BLaER1 (cell line): Measurements from ENCODE around the gene HVCN1.

Experiments
- H3K27ac ChIP-seq: shearing (Covaris generic); formaldehyde crosslinking; 2 replicates; pipeline ENCODE4 v1.8.1; 2022
- H3K27me3 ChIP-seq: shearing (Covaris generic); formaldehyde crosslinking; 2 replicates; pipeline ENCODE4 v1.8.1; 2022
- H3K36me3 ChIP-seq: shearing (Covaris generic); formaldehyde crosslinking; 2 replicates; pipeline ENCODE4 v1.8.1; 2022
- H3K4me1 ChIP-seq: shearing (Covaris generic); formaldehyde crosslinking; 2 replicates; pipeline ENCODE4 v1.8.1; 2022
- H3K4me2 ChIP-seq: shearing (Covaris generic); formaldehyde crosslinking; 2 replicates; pipeline ENCODE4 v1.8.1; 2022
- H3K4me3 ChIP-seq: shearing (Covaris generic); formaldehyde crosslinking; 2 replicates; pipeline ENCODE4 v1.8.1; 2022
- H3K9ac ChIP-seq: shearing (Covaris generic); formaldehyde crosslinking; 2 replicates; pipeline ENCODE4 v1.8.1; 2022
- H3K9me3 ChIP-seq: shearing (Covaris generic); formaldehyde crosslinking; 2 replicates; pipeline ENCODE4 v1.8.1; 2022
- H4K20me1 ChIP-seq: shearing (Covaris generic); formaldehyde crosslinking; 2 replicates; pipeline ENCODE4 v1.8.1; 2022
- Cebpa-rat ChIP-seq: shearing (Covaris generic); IDR thresholded peaks from 2 replicates; pipeline ENCODE4 v1.8.1; 2022

HVCN1 gene

GRCh38 chr12:110702081-110702480 is 13.2 kb upstream of the HVCN1 start:
- H4K20me1 ChIP-seq, result no peaks in the 10 kb centered on the region
- H3K27ac ChIP-seq, result no peak overlapping the region
- H3K4me3 ChIP-seq, result no peak overlapping the region
- peaks cover 23% of the 10 kb centered on the region for H3K4me1 ChIP-seq
- no peak for TF ChIP-seq Cebpa-rat
- no peak overlapping the region for H3K4me2 ChIP-seq
- no peaks in the 10 kb centered on the region for H3K36me3 ChIP-seq
- no peak overlapping the region for H3K9ac ChIP-seq
- no peaks in the 10 kb centered on the region for H3K27me3 ChIP-seq
- no peaks in the 10 kb centered on the region for H3K9me3 ChIP-seq

GRCh38 chr12:110699591-110700445 is 10.9 kb upstream of the HVCN1 start:
- H3K27me3 ChIP-seq, result no peaks in the 10 kb centered on the region
- no peak overlapping the region for H3K9ac ChIP-seq
- no peak for TF ChIP-seq Cebpa-rat
- H4K20me1 ChIP-seq, result no peaks in the 10 kb centered on the region
- no peak overlapping the region for H3K4me2 ChIP-seq
- no peak overlapping the region for H3K4me3 ChIP-seq
- peaks cover 25% of the 10 kb centered on the region for H3K4me1 ChIP-seq
- no peaks in the 10 kb centered on the region for H3K36me3 ChIP-seq
- H3K27ac ChIP-seq, result no peak overlapping the region
- no peaks in the 10 kb centered on the region for H3K9me3 ChIP-seq

GRCh38 chr12:110698171-110698902 is 9.4 kb upstream of the HVCN1 start:
- no peaks in the 10 kb centered on the region for H3K36me3 ChIP-seq
- H3K9ac ChIP-seq, result no peak overlapping the region
- peak overlapping the region; percentile 56 for H3K4me2 ChIP-seq
- H3K27me3 ChIP-seq, result no peaks in the 10 kb centered on the region
- no peaks in the 10 kb centered on the region for H4K20me1 ChIP-seq
- TF ChIP-seq Cebpa-rat, result no peak
- no peaks in the 10 kb centered on the region for H3K9me3 ChIP-seq
- peak overlapping the region; percentile 63 for H3K27ac ChIP-seq
- no peak overlapping the region for H3K4me3 ChIP-seq
- H3K4me1 ChIP-seq, result peaks cover 39% of the 10 kb centered on the region

GRCh38 chr12:110697236-110697635 is 8.3 kb upstream of the HVCN1 start:
- Histone ChIP-seq H3K27ac (no peak overlapping the region), H3K9ac (no peak overlapping the region), H3K4me3 (no peak overlapping the region), H3K27me3 (no peaks in the 10 kb centered on the region), H3K4me1 (peaks cover 50% of the 10 kb centered on the region), H3K4me2 (no peak overlapping the region), H3K36me3 (no peaks in the 10 kb centered on the region), H4K20me1 (no peaks in the 10 kb centered on the region), H3K9me3 (no peaks in the 10 kb centered on the region)
- TF ChIP-seq Cebpa-rat, result no peak

GRCh38 chr12:110696283-110696682 is 7.4 kb upstream of the HVCN1 start:
- no peak overlapping the region for H3K4me3 ChIP-seq
- no peak overlapping the region for H3K4me2 ChIP-seq
- no peaks in the 10 kb centered on the region for H4K20me1 ChIP-seq
- H3K27ac ChIP-seq, result no peak overlapping the region
- H3K4me1 ChIP-seq, result peaks cover 60% of the 10 kb centered on the region
- H3K9me3 ChIP-seq, result no peaks in the 10 kb centered on the region
- no peaks in the 10 kb centered on the region for H3K36me3 ChIP-seq
- no peaks in the 10 kb centered on the region for H3K27me3 ChIP-seq
- no peak for TF ChIP-seq Cebpa-rat
- H3K9ac ChIP-seq, result no peak overlapping the region

GRCh38 chr12:110694330-110694901 is 5.5 kb upstream of the HVCN1 start:
- no peaks in the 10 kb centered on the region for H3K36me3 ChIP-seq
- peak overlapping the region; percentile 82 for H3K27ac ChIP-seq
- no peaks in the 10 kb centered on the region for H3K27me3 ChIP-seq
- no peaks in the 10 kb centered on the region for H3K9me3 ChIP-seq
- H4K20me1 ChIP-seq, result no peaks in the 10 kb centered on the region
- no peak for TF ChIP-seq Cebpa-rat
- H3K4me1 ChIP-seq, result peaks cover 74% of the 10 kb centered on the region
- H3K4me2 ChIP-seq, result peak overlapping the region; percentile 77
- H3K9ac ChIP-seq, result peak overlapping the region; percentile 69
- H3K4me3 ChIP-seq, result no peak overlapping the region

- Histone ChIP-seq H3K27ac (peak overlapping the region; percentile 82; the same call in 1 of the 2 replicates), H3K4me3 (no peak overlapping the region), H3K4me1 (peaks cover 70% of the 10 kb centered on the region), H3K36me3 (no peaks in the 10 kb centered on the region), H3K4me2 (peak overlapping the region; percentile 77), H3K9ac (peak overlapping the region; percentile 69; the same call in 1 of the 2 replicates), H3K27me3 (no peaks in the 10 kb centered on the region), H4K20me1 (no peaks in the 10 kb centered on the region), H3K9me3 (no peaks in the 10 kb centered on the region)
- no peak for TF ChIP-seq Cebpa-rat
Observed at GRCh38 chr12:110693731-110694130, 4.8 kb upstream of the HVCN1 start.

- H3K36me3 ChIP-seq, result peaks cover 6% of the 10 kb centered on the region
- no peak for TF ChIP-seq Cebpa-rat
- no peaks in the 10 kb centered on the region for H3K27me3 ChIP-seq
- H3K27ac ChIP-seq, result peak overlapping the region; percentile 81
- H4K20me1 ChIP-seq, result peaks cover 10% of the 10 kb centered on the region; the same call in 1 of the 2 replicates
- peaks cover 5% of the 10 kb centered on the region; the same call in 1 of the 2 replicates for H3K9me3 ChIP-seq
- H3K4me1 ChIP-seq, result peaks cover 94% of the 10 kb centered on the region
- H3K4me3 ChIP-seq, result peak overlapping the region; percentile 81; the same call in 1 of the 2 replicates
- H3K4me2 ChIP-seq, result peak overlapping the region; percentile 100
- H3K9ac ChIP-seq, result peak overlapping the region; percentile 88
Observed at GRCh38 chr12:110690127-110690430, 1.2 kb upstream of the HVCN1 start.

- Histone ChIP-seq H3K36me3 (peaks cover 12% of the 10 kb centered on the region), H3K9me3 (peaks cover 10% of the 10 kb centered on the region; the same call in 1 of the 2 replicates), H3K27me3 (no peaks in the 10 kb centered on the region), H3K9ac (peak overlapping the region; percentile 88), H3K27ac (peak overlapping the region; percentile 81), H3K4me3 (peak overlapping the region; percentile 81), H3K4me1 (peaks cover 92% of the 10 kb centered on the region), H3K4me2 (peak overlapping the region; percentile 100), H4K20me1 (peaks cover 10% of the 10 kb centered on the region; the same call in 1 of the 2 replicates)
- TF ChIP-seq Cebpa-rat, result no peak
Observed at GRCh38 chr12:110689281-110690126, 589 bp upstream of the HVCN1 start.
